Body of pancreas (tissue), 4 donors: ENCODE measurements around the gene TSPEAR. TPM values are rescaled to one million over a fixed set of nuclear protein-coding genes. Genes with fewer than 3 reads are reported as not detected.

Experiments used
- ATAC-seq: fragments of 150-250 bp; one replicate; pipeline ENCODE4 v1.9.1; 2016
- DNase-seq, 4 donors: peaks; one replicate each; pipeline ENCODE4 v3.0.0-alpha.2; 2019
- H3K27ac ChIP-seq, 4 donors: fragments of 200-600 bp; sonication (generic); 1 replicate in 3 of 4; 2 replicates in 1 of 4; pipeline versions ENCODE4 v1.5.1 to v1.6.1; 2016 to 2019; ENCODE audit warnings: mild to moderate bottlenecking in 1 of 4, mixed read lengths in 1 of 4, moderate library complexity in 1 of 4
- H3K27me3 ChIP-seq, 2 donors: fragments of 200-600 bp; sonication (generic); one replicate each; pipeline ENCODE4 v1.6.0; 2016; ENCODE audit warnings: mild to moderate bottlenecking in 1 of 2
- H3K36me3 ChIP-seq, 2 donors: fragments of 200-600 bp; sonication (generic); replicated peaks in 1 of 2; 2 replicates each; pipeline ENCODE4 v1.5.1; 2016; ENCODE audit warnings: low read depth in 2 of 2; ENCODE audit not compliant: insufficient read depth in 1 of 2
- H3K4me1 ChIP-seq: fragments of 200-600 bp; sonication (generic); one replicate; pipeline ENCODE4 v1.6.0; 2016
- H3K4me3 ChIP-seq, 2 donors: fragments of 200-600 bp; sonication (generic); 1 replicate in 1 of 2; 2 replicates in 1 of 2; pipeline ENCODE4 v1.5.1; 2016 to 2019
- H3K9me3 ChIP-seq, 3 donors: fragments of 200-600 bp; sonication (generic); 1 replicate in 2 of 3; 2 replicates in 1 of 3; pipeline ENCODE4 v1.5.1; 2016
- POLR2A ChIP-seq, 3 donors: fragments of 450-650 bp; IDR thresholded peaks; one replicate each; pipeline ENCODE4 v1.6.1; 2016; ENCODE audit warnings: antibody characterized with exemption in 3 of 3, mild to moderate bottlenecking in 2 of 3
- WGBS, 2 donors: methylation state at CpG; one replicate each; pipeline ENCODE4 v1.1.5; 2017; 5-methylcytosine and 5-hydroxymethylcytosine counted together
- intact Hi-C: fragments of 100-400 bp; cut with DNase I; formaldehyde crosslinking; loops from one replicate; pipeline ENCODE4 v1.15.1; 2023
- total RNA-seq, 2 donors: library from RNA; depleted of rRNA; stranded (reverse); fragments of >200 nt; gene quantifications; one replicate each; pipeline ENCODE4 v1.1.0, GENCODE V29; 2016
- TF ChIP-seq, protein P1 (sequence below), 7 experiments: fragments of 450-650 bp in 4 of 7; fragments of 200-600 bp in 3 of 7; sonication (generic) in 3 of 7; IDR thresholded peaks; one replicate each; pipeline ENCODE4 v1.5.1; 2016 to 2019; ENCODE audit warnings: antibody characterized with exemption in 7 of 7

TSPEAR gene
- total RNA-seq, 2 donors from 2014 or later: 0.52 TPM; not detected in 1

DNA sequence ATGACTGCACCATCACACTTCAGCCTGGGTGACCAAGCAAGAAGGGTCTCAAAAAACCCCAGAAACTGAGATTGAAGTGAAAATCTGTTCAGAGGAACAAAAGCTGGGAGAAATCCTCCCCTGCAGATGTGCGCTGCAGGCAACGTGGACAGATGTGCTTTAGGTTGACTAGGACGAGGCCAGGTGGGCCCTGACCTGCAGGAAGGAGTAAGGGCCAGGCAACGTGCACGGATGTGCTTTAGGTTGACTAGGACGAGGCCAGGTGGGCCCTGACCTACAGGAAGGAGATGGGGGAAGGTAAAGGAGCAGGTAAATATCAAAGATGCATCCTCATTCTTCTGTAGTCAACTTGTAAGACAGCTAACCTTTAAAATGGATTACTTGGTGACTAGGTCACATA is 26.9 kb downstream of the TSPEAR start:
- Histone ChIP-seq H3K27me3 (no peaks in the 10 kb centered on the region), H3K27ac (no peak overlapping the region), H3K9me3 (no peaks in the 10 kb centered on the region), H3K36me3 (no peaks in the 10 kb centered on the region), H3K4me1 (no peaks in the 10 kb centered on the region), H3K4me3 (no peak overlapping the region)
- 39 to 50% methylated on average over 6 of the region's 6 CpGs for WGBS, 2 donors
- intact Hi-C loops: no loop called here
- DNase-seq: no peak
- no peak for ATAC-seq
- TF ChIP-seq POLR2A (IDR thresholded peaks at IDR 0.05): no peak

DNA sequence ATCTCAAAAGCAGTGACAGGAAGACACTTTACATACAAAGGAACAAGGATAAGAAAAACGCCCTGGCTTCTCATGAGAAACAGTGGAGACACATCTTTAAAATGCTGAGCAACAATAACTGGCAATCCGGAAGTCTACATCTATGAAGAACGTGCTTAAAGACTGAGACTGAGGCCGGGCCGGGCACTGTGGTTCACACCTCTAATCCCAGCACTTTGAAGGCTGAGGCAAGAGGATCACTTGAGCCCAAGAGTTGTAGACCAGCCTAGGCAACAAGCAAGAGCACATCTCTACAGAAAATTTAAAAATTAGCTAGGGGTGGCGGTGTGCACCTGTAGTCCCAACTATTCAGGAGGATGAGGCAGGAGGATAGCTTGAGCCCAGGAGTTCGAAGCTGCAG is 27.3 kb downstream of the TSPEAR start:
- TF ChIP-seq, protein P1, sequence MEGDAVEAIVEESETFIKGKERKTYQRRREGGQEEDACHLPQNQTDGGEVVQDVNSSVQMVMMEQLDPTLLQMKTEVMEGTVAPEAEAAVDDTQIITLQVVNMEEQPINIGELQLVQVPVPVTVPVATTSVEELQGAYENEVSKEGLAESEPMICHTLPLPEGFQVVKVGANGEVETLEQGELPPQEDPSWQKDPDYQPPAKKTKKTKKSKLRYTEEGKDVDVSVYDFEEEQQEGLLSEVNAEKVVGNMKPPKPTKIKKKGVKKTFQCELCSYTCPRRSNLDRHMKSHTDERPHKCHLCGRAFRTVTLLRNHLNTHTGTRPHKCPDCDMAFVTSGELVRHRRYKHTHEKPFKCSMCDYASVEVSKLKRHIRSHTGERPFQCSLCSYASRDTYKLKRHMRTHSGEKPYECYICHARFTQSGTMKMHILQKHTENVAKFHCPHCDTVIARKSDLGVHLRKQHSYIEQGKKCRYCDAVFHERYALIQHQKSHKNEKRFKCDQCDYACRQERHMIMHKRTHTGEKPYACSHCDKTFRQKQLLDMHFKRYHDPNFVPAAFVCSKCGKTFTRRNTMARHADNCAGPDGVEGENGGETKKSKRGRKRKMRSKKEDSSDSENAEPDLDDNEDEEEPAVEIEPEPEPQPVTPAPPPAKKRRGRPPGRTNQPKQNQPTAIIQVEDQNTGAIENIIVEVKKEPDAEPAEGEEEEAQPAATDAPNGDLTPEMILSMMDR (IDR thresholded peaks at IDR 0.05): no peak
- no peak for TF ChIP-seq POLR2A (IDR thresholded peaks at IDR 0.05)
- intact Hi-C loops: no loop called here
- Histone ChIP-seq H3K27ac (no peak overlapping the region), H3K9me3 (no peaks in the 10 kb centered on the region), H3K4me1 (no peaks in the 10 kb centered on the region), H3K27me3 (no peaks in the 10 kb centered on the region), H3K36me3 (no peaks in the 10 kb centered on the region), H3K4me3 (no peak overlapping the region)
- no peak for DNase-seq
- no peak for ATAC-seq
- WGBS, 2 donors: 57 to 58% methylated on average over 7 of the region's 7 CpGs

DNA sequence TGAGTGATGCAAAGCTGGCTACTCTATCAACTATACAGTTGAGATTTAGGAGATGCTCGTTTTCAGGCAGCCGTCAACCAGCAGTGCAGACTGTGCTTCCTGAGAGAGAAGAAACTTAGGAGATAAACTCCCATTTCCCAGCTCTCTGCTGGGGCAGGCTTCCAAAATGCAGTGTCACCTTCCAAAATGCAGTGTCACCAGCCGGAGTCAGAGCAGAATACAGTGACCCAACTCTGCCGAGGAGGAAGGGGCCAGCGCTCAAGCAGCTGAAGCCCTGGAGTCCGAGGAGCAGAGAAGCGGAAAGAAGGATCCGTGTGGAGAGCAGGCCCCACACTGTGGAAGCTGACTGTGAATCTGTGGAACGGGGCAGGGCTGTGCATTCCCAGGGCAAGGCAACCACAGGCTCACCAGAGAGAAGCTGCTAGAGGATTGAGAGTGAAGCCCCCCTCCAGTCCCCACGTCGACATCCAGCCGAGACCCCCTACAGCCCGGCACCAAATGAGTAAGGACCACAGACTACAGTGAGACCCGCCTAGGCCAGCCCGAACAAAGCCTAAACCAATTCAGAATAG is 28.7 kb downstream of the TSPEAR start:
- intact Hi-C loops: no loop called here
- ATAC-seq (no peak), DNase-seq (no peak)
- 46 to 64% methylated on average over 9 to 15 of the region's 15 CpGs for WGBS, 2 donors
- Histone ChIP-seq H3K4me1 (no peaks in the 10 kb centered on the region), H3K4me3 (no peak overlapping the region), H3K36me3 (no peaks in the 10 kb centered on the region), H3K27ac (no peak overlapping the region), H3K9me3 (no peaks in the 10 kb centered on the region), H3K27me3 (no peaks in the 10 kb centered on the region)
- no peak for TF ChIP-seq POLR2A (IDR thresholded peaks at IDR 0.05)
- TF ChIP-seq, protein P1 (IDR thresholded peaks at IDR 0.05): no peak

DNA sequence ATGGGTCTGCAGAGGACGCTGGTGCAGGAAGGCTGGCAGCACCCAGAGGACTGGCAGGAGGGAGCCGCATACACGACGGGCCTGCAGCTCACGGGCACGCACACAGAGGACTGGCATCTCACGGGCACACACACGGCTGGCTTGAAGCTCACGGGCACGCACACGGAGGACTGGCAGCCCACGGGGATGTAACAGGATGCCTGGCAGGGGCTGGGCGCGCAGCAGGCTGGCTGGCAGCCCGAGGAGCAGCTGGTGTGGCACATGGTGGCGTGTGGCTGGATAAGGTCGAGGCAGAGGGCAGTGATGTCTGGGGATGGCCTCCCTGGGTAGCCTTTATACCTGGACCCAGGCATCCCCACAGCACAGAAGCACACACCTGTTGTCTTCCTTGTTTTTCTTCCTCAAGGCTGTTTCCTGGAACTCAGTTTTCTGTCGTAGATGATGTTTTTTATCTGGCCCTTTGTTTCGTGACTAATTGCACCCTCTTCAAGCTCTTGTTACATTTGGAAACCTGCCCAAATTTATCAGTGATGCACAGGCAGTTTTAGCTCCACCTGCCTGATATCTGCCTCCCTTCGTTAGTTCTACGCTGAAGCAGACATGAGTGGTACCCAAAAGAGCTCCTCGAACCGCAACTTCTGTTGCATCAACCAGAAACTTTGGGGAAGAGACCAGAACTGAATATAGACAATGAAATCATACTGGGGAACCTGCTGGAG is 29.4 kb downstream of the TSPEAR start, which contains the start of gene KRTAP12-1:
Gene KRTAP12-1 (minus strand): TSS at position 303 of the 719 bp plus-strand sequence. CDS start 40 bp downstream, at position 263.
- DNase-seq (no peak), ATAC-seq (no peak)
- intact Hi-C loops: no loop called here
- Histone ChIP-seq H3K36me3 (no peaks in the 10 kb centered on the region), H3K4me1 (no peaks in the 10 kb centered on the region), H3K27me3 (no peaks in the 10 kb centered on the region), H3K4me3 (no peak within 1 kb of the TSS), H3K27ac (no peak within 1 kb of the TSS), H3K9me3 (no peaks in the 10 kb centered on the region)
- TF ChIP-seq, protein P1 (IDR thresholded peaks at IDR 0.05): no peak
- no peak for TF ChIP-seq POLR2A (IDR thresholded peaks at IDR 0.05)
- 62 to 65% methylated on average over 6 to 23 of the region's 23 CpGs for WGBS, 2 donors

DNA sequence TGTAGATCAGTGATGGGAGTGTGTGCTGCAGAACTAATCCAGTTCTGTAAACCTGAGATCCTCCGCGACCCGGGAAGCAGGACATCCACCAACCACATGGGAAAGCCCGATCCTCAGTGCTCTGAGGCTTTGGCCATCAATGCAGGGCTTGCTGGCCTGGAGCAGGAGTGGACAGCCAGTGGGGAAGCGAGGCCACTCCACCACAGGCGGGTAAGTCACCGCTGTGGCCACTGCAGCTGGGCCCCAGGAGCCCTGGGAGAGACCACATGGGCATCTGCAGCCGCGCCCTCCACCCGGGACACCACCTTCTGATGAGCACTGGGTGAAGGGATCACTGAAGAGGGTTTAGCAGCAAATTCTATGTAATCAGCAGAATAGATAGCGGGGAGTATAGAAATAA is 30.2 kb downstream of the TSPEAR start:
- WGBS, 2 donors: 66 to 68% methylated on average over 9 to 11 of the region's 11 CpGs
- intact Hi-C loops: no loop called here

More for the DNA sequence above, 30.2 kb downstream of the TSPEAR start:
- TF ChIP-seq, protein P1 (IDR thresholded peaks at IDR 0.05): no peak
- Histone ChIP-seq H3K27me3 (no peaks in the 10 kb centered on the region), H3K36me3 (no peaks in the 10 kb centered on the region), H3K4me1 (no peaks in the 10 kb centered on the region), H3K9me3 (no peaks in the 10 kb centered on the region), H3K4me3 (no peak overlapping the region), H3K27ac (no peak overlapping the region)
- DNase-seq (no peak), ATAC-seq (no peak)
